HepG2 (cell line): ENCODE data around the gene COL9A3. TPM values are rescaled to one million over a fixed set of nuclear protein-coding genes. Genes with fewer than 3 reads are reported as not detected.
A peak's percentile ranks its signal among the peaks of the same experiment; 100 is the strongest.

ENCODE experiments used
- CBFB ChIP-seq: sonication (generic); formaldehyde crosslinking; IDR thresholded peaks from 2 replicates; pipeline ENCODE4 v1.4.0; 2020; ENCODE audit warnings: missing genetic modification reagents
- DBP ChIP-seq: sonication (generic); formaldehyde crosslinking; IDR thresholded peaks from 2 replicates; pipeline ENCODE4 v1.4.0; 2020; ENCODE audit warnings: missing genetic modification reagents; ENCODE audit errors: not compliant biosample characterization
- JUNB ChIP-seq: sonication (generic); formaldehyde crosslinking; IDR thresholded peaks from 2 replicates; pipeline ENCODE4 v1.8.0; 2022; ENCODE audit warnings: missing genetic modification reagents, mild to moderate bottlenecking, borderline replicate concordance
- KLF11 ChIP-seq: IDR thresholded peaks from 2 replicates; pipeline ENCODE4 v1.6.1; 2016; ENCODE audit warnings: missing compliant biosample characterization
- MXI1 ChIP-seq: IDR thresholded peaks from 3 replicates; pipeline ENCODE4 v1.6.1; 2012; ENCODE audit warnings: low read depth, low read length, inconsistent platforms, borderline replicate concordance
- NFE2L2 ChIP-seq: fragments of 150-350 bp; IDR thresholded peaks from 2 replicates; pipeline ENCODE4 v1.6.1; 2014; ENCODE audit warnings: low read length
- PCBP2 ChIP-seq: fragments of 200-400 bp; formaldehyde crosslinking; optimal IDR thresholded peaks from 2 replicates; pipeline ENCODE3; 2018; ENCODE audit warnings: low read length, low read depth; ENCODE audit not compliant: poor library complexity, severe bottlenecking
- PHB2 ChIP-seq: fragments of 450-650 bp; IDR thresholded peaks from 2 replicates; pipeline ENCODE4 v1.6.1; 2018; ENCODE audit not compliant: partially characterized antibody
- ZBTB21 ChIP-seq: sonication (generic); formaldehyde crosslinking; IDR thresholded peaks from 2 replicates; pipeline ENCODE4 v1.4.0; 2020; ENCODE audit warnings: missing genetic modification reagents
- ZBTB44 ChIP-seq: sonication (generic); formaldehyde crosslinking; IDR thresholded peaks from 2 replicates; pipeline ENCODE4 v1.4.0; 2020; ENCODE audit warnings: missing genetic modification reagents
- ZC3H4 ChIP-seq: sonication (generic); formaldehyde crosslinking; IDR thresholded peaks from 2 replicates; pipeline ENCODE4 v1.4.0; 2020; ENCODE audit warnings: missing genetic modification reagents, borderline replicate concordance
- ZNF235 ChIP-seq: sonication (generic); formaldehyde crosslinking; IDR thresholded peaks from 2 replicates; pipeline ENCODE4 v1.8.1; 2023; ENCODE audit warnings: mild to moderate bottlenecking, missing genetic modification reagents, borderline replicate concordance
- ZNF337 ChIP-seq: sonication (generic); formaldehyde crosslinking; IDR thresholded peaks from 2 replicates; pipeline ENCODE4 v1.5.1; 2020; ENCODE audit warnings: missing genetic modification reagents, low read depth, mild to moderate bottlenecking, borderline replicate concordance
- ZNF354B ChIP-seq: sonication (generic); formaldehyde crosslinking; IDR thresholded peaks from 2 replicates; pipeline ENCODE4 v1.8.0; 2022; ENCODE audit warnings: mild to moderate bottlenecking, missing genetic modification reagents
- ZNF44 ChIP-seq: sonication (generic); formaldehyde crosslinking; IDR thresholded peaks from 2 replicates; pipeline ENCODE4 v1.5.1; 2020; ENCODE audit warnings: mild to moderate bottlenecking, missing genetic modification reagents
- polyA plus RNA-seq, 8 experiments: library from polyadenylated mRNA; depleted of rRNA in 3 of 8; stranded (reverse) in 7 of 8; unstranded in 1 of 8; fragments of >200 nt; fragmentation: Illumina TruSeq in 4 of 8; extraction: Trizol in 4 of 8; gene quantifications; 2 replicates each; pipeline versions ENCODE4 v1.2.1 to v1.2.3, GENCODE V29; 2011 to 2016; ENCODE audit warnings: low read depth in 4 of 8, missing spikeins in 1 of 8, mixed read lengths in 1 of 8; ENCODE audit not compliant: insufficient read depth in 1 of 8
- total RNA-seq, 5 experiments: library from RNA; depleted of rRNA; stranded (reverse); fragments of >200 nt; fragmentation: Illumina TruSeq; extraction: Trizol; gene quantifications; 2 replicates each; pipeline ENCODE4 v1.2.3, GENCODE V29; 2016; ENCODE audit warnings: low read depth in 1 of 5
- TF ChIP-seq, protein P1 (sequence below): sonication (generic); formaldehyde crosslinking; IDR thresholded peaks from 2 replicates; pipeline ENCODE4 v1.5.0; 2020; ENCODE audit warnings: mild to moderate bottlenecking, missing genetic modification reagents, borderline replicate concordance
- TF ChIP-seq, protein P2 (sequence below): IDR thresholded peaks from 2 replicates; pipeline ENCODE4 v1.6.1; 2018; ENCODE audit warnings: missing genetic modification reagents, mild to moderate bottlenecking, missing compliant biosample characterization

Gene COL9A3
- total and polyA plus RNA-seq, 2 of the 13 experiments (the other 11 are each of a cell fraction or from before 2014, with no cell fraction given), result 155 to 204 TPM

- TF ChIP-seq ZNF44 (CRISPR knock-in tag) (no peak), CBFB (CRISPR knock-in tag) (peak; percentile 32), ZNF337 (CRISPR knock-in tag) (no peak), ZBTB44 (CRISPR knock-in tag) (no peak), ZNF235 (CRISPR knock-in tag) (no peak), ZBTB21 (CRISPR knock-in tag) (no peak), DBP (CRISPR knock-in tag) (no peak), MXI1 (0 out of 3 replicates have a peak, but pooled peaks have one; percentile 5), KLF11 (CRISPR knock-in tag) (peak; percentile 43; the same call in 1 of the 2 replicates), PHB2 (no peak), PCBP2 (no peak), NFE2L2 (no peak), ZC3H4 (CRISPR knock-in tag) (no peak), ZNF354B (no peak), JUNB (CRISPR knock-in tag) (no peak)
- TF ChIP-seq, protein P1, sequence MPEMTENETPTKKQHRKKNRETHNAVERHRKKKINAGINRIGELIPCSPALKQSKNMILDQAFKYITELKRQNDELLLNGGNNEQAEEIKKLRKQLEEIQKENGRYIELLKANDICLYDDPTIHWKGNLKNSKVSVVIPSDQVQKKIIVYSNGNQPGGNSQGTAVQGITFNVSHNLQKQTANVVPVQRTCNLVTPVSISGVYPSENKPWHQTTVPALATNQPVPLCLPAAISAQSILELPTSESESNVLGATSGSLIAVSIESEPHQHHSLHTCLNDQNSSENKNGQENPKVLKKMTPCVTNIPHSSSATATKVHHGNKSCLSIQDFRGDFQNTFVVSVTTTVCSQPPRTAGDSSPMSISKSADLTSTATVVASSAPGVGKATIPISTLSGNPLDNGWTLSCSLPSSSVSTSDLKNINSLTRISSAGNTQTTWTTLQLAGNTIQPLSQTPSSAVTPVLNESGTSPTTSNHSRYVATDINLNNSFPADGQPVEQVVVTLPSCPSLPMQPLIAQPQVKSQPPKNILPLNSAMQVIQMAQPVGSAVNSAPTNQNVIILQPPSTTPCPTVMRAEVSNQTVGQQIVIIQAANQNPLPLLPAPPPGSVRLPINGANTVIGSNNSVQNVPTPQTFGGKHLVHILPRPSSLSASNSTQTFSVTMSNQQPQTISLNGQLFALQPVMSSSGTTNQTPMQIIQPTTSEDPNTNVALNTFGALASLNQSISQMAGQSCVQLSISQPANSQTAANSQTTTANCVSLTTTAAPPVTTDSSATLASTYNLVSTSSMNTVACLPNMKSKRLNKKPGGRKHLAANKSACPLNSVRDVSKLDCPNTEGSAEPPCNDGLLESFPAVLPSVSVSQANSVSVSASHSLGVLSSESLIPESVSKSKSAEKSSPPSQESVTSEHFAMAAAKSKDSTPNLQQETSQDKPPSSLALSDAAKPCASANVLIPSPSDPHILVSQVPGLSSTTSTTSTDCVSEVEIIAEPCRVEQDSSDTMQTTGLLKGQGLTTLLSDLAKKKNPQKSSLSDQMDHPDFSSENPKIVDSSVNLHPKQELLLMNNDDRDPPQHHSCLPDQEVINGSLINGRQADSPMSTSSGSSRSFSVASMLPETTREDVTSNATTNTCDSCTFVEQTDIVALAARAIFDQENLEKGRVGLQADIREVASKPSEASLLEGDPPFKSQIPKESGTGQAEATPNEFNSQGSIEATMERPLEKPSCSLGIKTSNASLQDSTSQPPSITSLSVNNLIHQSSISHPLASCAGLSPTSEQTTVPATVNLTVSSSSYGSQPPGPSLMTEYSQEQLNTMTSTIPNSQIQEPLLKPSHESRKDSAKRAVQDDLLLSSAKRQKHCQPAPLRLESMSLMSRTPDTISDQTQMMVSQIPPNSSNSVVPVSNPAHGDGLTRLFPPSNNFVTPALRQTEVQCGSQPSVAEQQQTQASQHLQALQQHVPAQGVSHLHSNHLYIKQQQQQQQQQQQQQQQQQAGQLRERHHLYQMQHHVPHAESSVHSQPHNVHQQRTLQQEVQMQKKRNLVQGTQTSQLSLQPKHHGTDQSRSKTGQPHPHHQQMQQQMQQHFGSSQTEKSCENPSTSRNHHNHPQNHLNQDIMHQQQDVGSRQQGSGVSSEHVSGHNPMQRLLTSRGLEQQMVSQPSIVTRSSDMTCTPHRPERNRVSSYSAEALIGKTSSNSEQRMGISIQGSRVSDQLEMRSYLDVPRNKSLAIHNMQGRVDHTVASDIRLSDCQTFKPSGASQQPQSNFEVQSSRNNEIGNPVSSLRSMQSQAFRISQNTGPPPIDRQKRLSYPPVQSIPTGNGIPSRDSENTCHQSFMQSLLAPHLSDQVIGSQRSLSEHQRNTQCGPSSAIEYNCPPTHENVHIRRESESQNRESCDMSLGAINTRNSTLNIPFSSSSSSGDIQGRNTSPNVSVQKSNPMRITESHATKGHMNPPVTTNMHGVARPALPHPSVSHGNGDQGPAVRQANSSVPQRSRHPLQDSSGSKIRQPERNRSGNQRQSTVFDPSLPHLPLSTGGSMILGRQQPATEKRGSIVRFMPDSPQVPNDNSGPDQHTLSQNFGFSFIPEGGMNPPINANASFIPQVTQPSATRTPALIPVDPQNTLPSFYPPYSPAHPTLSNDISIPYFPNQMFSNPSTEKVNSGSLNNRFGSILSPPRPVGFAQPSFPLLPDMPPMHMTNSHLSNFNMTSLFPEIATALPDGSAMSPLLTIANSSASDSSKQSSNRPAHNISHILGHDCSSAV, result no peak
- TF ChIP-seq, protein P2, sequence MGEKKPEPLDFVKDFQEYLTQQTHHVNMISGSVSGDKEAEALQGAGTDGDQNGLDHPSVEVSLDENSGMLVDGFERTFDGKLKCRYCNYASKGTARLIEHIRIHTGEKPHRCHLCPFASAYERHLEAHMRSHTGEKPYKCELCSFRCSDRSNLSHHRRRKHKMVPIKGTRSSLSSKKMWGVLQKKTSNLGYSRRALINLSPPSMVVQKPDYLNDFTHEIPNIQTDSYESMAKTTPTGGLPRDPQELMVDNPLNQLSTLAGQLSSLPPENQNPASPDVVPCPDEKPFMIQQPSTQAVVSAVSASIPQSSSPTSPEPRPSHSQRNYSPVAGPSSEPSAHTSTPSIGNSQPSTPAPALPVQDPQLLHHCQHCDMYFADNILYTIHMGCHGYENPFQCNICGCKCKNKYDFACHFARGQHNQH (CRISPR knock-in tag), result peak; percentile 33; the same call in 1 of the 2 replicates
Measured at GRCh38 chr20:62818592-62819493, 2.0 kb downstream of the COL9A3 start (continued).
